WTC11 (cell line): ENCODE results near the gene IFITM2. TPM values are rescaled to one million over a fixed set of nuclear protein-coding genes. Genes with fewer than 3 reads are reported as not detected.
A peak's percentile ranks its signal among the peaks of the same experiment; 100 is the strongest.

Experiments
- ATAC-seq: fragments of 200-7000 bp; cut with Tn5 transposase; 2 replicates; pipeline ENCODE4 v1.10.0; 2021; ENCODE audit warnings: mild to moderate bottlenecking, moderate library complexity
- CTCF ChIA-PET: fragments of 300-600 bp; sonication (Branson Sonifier 250); formaldehyde crosslinking; loops from one replicate; lab custom pipeline; 2021; ENCODE audit warnings: antibody characterized with exemption; lab: Charles Lee
- POLR2A ChIA-PET: fragments of 350-600 bp; sonication (Branson Sonifier 250); formaldehyde crosslinking; loops from one replicate; lab custom pipeline; 2021; ENCODE audit warnings: antibody characterized with exemption; lab: Charles Lee
- DNase-seq: peaks from one replicate; pipeline ENCODE4 v3.0.0; 2021; ENCODE audit warnings: low spot score
- H3K27ac Mint-ChIP-seq: 2 replicates; pipeline ENCODE4 v1.8.0; 2021; ENCODE audit warnings: mixed read lengths
- H3K27me3 Mint-ChIP-seq: 2 replicates; pipeline ENCODE4 v1.8.0; 2021; ENCODE audit warnings: low read depth, mild to moderate bottlenecking, moderate library complexity, mixed read lengths
- H3K36me3 Mint-ChIP-seq: 2 replicates; pipeline ENCODE4 v1.8.0; 2021; ENCODE audit warnings: mixed read lengths
- H3K4me1 Mint-ChIP-seq: 2 replicates; pipeline ENCODE4 v1.8.0; 2022; ENCODE audit warnings: mixed read lengths
- H3K4me3 Mint-ChIP-seq: 2 replicates; pipeline ENCODE4 v1.8.0; 2021; ENCODE audit warnings: mild to moderate bottlenecking, moderate library complexity, mixed read lengths
- H3K9me3 Mint-ChIP-seq: 2 replicates; pipeline ENCODE4 v1.8.0; 2021; ENCODE audit warnings: mixed read lengths
- AFF4 ChIP-seq: sonication (generic); formaldehyde crosslinking; IDR thresholded peaks from 2 replicates; pipeline ENCODE4 v1.8.1; 2023; ENCODE audit warnings: mild to moderate bottlenecking, missing genetic modification reagents, borderline replicate concordance
- ATF6 ChIP-seq: sonication (generic); formaldehyde crosslinking; IDR thresholded peaks from 2 replicates; pipeline ENCODE4 v1.8.1; 2023; ENCODE audit warnings: mild to moderate bottlenecking, missing genetic modification reagents
- E2F4 ChIP-seq: sonication (generic); formaldehyde crosslinking; IDR thresholded peaks from 2 replicates; pipeline ENCODE4 v1.8.1; 2022; ENCODE audit warnings: low read depth, mild to moderate bottlenecking, moderate library complexity, missing genetic modification reagents, borderline replicate concordance
- SOX15 ChIP-seq: fragments of 250-450 bp; sonication (Bioruptor Pico); IDR thresholded peaks from 2 replicates; pipeline ENCODE4 v1.9.0; 2021; ENCODE audit warnings: mild to moderate bottlenecking
- TCF7 ChIP-seq: sonication (generic); formaldehyde crosslinking; IDR thresholded peaks from 2 replicates; pipeline ENCODE4 v1.8.0; 2022; ENCODE audit warnings: mild to moderate bottlenecking, low read depth, missing genetic modification reagents, moderate library complexity
- USF2 ChIP-seq: sonication (generic); formaldehyde crosslinking; IDR thresholded peaks from 2 replicates; pipeline ENCODE4 v1.8.1; 2023; ENCODE audit warnings: mild to moderate bottlenecking, missing genetic modification reagents, moderate library complexity
- total RNA-seq: library from RNA; stranded (reverse); gene quantifications from 3 replicates; pipeline ENCODE4 v1.2.3, GENCODE V29; 2021
- TF ChIP-seq, protein P1 (sequence below): fragments of 250-450 bp; sonication (Bioruptor Pico); IDR thresholded peaks from 2 replicates; pipeline ENCODE4 v1.9.0; 2021; ENCODE audit warnings: mild to moderate bottlenecking, borderline replicate concordance
- TF ChIP-seq, protein P2 (sequence below): sonication (generic); formaldehyde crosslinking; IDR thresholded peaks from 2 replicates; pipeline ENCODE4 v1.8.0; 2022; ENCODE audit warnings: missing genetic modification reagents
- TF ChIP-seq, protein P3 (sequence below): sonication (generic); formaldehyde crosslinking; IDR thresholded peaks from 2 replicates; pipeline ENCODE4 v1.8.1; 2022; ENCODE audit warnings: low read depth, missing genetic modification reagents, borderline replicate concordance

IFITM2 gene
- total RNA-seq, 1 experiment from 2014 or later, result 436 TPM

GRCh38 chr11:283405-284104 is 24.1 kb upstream of the IFITM2 start:
- peaks cover 40% of the 10 kb centered on the region for H3K4me1 Mint-ChIP-seq
- no peak for TF ChIP-seq SOX15 (CRISPR knock-in tag)
- H3K9me3 Mint-ChIP-seq, result no peaks in the 10 kb centered on the region
- DNase-seq (no peak), ATAC-seq (no peak)
- no peaks in the 10 kb centered on the region for H3K36me3 Mint-ChIP-seq
- ChIA-PET POLR2A (interaction anchor here (1.0 to 1.2 kb wide), 3 partner anchors 12 to 17 kb away, joined by 3 to 4 read pairs (median 3); no protein-coding TSS in a partner anchor), CTCF (interaction anchor here (0.5 to 5.8 kb wide), 4 partner anchors 22 to 708 kb away, joined by 3 to 53 read pairs (median 6); no protein-coding TSS in a partner anchor)
- no peak overlapping the region for H3K4me3 Mint-ChIP-seq
- H3K27ac Mint-ChIP-seq, result peak overlapping the region; percentile 50; the same call in 1 of the 2 replicates
- H3K27me3 Mint-ChIP-seq, result peaks cover 56% of the 10 kb centered on the region

DNA sequence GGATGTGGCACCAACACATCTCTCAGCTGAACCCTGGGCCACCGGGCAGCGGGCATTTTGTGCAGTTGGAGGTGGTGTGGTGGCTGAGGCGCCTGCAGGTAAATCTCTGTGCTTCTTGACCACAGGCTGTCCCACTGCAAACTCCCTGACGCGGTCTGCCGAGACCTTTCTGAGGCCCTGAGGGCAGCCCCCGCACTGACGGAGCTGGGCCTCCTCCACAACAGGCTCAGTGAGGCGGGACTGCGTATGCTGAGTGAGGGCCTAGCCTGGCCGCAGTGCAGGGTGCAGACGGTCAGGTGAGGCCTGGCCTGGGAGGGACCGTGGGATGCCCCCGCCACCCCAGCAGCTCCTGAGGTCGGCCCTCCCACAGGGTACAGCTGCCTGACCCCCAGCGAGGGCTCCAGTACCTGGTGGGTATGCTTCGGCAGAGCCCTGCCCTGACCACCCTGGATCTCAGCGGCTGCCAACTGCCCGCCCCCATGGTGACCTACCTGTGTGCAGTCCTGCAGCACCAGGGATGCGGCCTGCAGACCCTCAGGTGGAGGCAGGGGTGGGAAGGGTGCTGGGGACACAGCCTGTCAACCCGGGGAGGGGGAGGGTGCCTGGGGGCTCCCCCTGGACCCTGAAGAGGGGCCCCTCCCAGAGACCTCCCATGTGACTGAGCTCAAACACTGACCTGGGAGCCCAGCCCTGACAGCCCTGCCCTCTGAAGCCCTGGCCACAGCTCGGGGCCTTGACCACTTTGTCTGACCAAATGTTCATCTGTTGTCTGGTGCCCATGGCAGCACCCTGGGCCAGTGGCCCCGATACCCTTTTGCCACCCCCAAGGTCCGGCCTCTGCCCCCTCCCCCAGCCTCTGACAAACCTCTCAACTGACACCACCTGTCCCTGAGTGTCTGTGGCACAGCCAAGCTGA is 23.3 kb upstream of the IFITM2 start:
- Mint-ChIP-seq H3K27ac (peak overlapping the region; percentile 50; the same call in 1 of the 2 replicates), H3K9me3 (no peaks in the 10 kb centered on the region), H3K4me1 (peaks cover 38% of the 10 kb centered on the region), H3K4me3 (no peak overlapping the region), H3K36me3 (no peaks in the 10 kb centered on the region), H3K27me3 (peaks cover 52% of the 10 kb centered on the region)
- CTCF ChIA-PET, result interaction anchor here (0.9 to 5.8 kb wide), 4 partner anchors 21 to 71 kb away, joined by 3 to 53 read pairs (median 6); no protein-coding TSS in a partner anchor
- POLR2A ChIA-PET, result interaction anchor here (1.0 to 1.2 kb wide), 2 partner anchors 13 to 16 kb away, joined by 3 to 4 read pairs; no protein-coding TSS in a partner anchor
- no peak for DNase-seq
- ATAC-seq, result no peak
- TF ChIP-seq, protein P1, sequence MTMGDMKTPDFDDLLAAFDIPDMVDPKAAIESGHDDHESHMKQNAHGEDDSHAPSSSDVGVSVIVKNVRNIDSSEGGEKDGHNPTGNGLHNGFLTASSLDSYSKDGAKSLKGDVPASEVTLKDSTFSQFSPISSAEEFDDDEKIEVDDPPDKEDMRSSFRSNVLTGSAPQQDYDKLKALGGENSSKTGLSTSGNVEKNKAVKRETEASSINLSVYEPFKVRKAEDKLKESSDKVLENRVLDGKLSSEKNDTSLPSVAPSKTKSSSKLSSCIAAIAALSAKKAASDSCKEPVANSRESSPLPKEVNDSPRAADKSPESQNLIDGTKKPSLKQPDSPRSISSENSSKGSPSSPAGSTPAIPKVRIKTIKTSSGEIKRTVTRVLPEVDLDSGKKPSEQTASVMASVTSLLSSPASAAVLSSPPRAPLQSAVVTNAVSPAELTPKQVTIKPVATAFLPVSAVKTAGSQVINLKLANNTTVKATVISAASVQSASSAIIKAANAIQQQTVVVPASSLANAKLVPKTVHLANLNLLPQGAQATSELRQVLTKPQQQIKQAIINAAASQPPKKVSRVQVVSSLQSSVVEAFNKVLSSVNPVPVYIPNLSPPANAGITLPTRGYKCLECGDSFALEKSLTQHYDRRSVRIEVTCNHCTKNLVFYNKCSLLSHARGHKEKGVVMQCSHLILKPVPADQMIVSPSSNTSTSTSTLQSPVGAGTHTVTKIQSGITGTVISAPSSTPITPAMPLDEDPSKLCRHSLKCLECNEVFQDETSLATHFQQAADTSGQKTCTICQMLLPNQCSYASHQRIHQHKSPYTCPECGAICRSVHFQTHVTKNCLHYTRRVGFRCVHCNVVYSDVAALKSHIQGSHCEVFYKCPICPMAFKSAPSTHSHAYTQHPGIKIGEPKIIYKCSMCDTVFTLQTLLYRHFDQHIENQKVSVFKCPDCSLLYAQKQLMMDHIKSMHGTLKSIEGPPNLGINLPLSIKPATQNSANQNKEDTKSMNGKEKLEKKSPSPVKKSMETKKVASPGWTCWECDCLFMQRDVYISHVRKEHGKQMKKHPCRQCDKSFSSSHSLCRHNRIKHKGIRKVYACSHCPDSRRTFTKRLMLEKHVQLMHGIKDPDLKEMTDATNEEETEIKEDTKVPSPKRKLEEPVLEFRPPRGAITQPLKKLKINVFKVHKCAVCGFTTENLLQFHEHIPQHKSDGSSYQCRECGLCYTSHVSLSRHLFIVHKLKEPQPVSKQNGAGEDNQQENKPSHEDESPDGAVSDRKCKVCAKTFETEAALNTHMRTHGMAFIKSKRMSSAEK (CRISPR knock-in tag), result no peak
- TF ChIP-seq TCF7 (CRISPR knock-in tag) (no peak), ATF6 (CRISPR knock-in tag) (no peak), AFF4 (no peak), E2F4 (no peak), USF2 (CRISPR knock-in tag) (no peak)
- TF ChIP-seq, protein P2, sequence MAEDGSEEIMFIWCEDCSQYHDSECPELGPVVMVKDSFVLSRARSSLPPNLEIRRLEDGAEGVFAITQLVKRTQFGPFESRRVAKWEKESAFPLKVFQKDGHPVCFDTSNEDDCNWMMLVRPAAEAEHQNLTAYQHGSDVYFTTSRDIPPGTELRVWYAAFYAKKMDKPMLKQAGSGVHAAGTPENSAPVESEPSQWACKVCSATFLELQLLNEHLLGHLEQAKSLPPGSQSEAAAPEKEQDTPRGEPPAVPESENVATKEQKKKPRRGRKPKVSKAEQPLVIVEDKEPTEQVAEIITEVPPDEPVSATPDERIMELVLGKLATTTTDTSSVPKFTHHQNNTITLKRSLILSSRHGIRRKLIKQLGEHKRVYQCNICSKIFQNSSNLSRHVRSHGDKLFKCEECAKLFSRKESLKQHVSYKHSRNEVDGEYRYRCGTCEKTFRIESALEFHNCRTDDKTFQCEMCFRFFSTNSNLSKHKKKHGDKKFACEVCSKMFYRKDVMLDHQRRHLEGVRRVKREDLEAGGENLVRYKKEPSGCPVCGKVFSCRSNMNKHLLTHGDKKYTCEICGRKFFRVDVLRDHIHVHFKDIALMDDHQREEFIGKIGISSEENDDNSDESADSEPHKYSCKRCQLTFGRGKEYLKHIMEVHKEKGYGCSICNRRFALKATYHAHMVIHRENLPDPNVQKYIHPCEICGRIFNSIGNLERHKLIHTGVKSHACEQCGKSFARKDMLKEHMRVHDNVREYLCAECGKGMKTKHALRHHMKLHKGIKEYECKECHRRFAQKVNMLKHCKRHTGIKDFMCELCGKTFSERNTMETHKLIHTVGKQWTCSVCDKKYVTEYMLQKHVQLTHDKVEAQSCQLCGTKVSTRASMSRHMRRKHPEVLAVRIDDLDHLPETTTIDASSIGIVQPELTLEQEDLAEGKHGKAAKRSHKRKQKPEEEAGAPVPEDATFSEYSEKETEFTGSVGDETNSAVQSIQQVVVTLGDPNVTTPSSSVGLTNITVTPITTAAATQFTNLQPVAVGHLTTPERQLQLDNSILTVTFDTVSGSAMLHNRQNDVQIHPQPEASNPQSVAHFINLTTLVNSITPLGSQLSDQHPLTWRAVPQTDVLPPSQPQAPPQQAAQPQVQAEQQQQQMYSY (CRISPR knock-in tag), result no peak
- TF ChIP-seq, protein P3, sequence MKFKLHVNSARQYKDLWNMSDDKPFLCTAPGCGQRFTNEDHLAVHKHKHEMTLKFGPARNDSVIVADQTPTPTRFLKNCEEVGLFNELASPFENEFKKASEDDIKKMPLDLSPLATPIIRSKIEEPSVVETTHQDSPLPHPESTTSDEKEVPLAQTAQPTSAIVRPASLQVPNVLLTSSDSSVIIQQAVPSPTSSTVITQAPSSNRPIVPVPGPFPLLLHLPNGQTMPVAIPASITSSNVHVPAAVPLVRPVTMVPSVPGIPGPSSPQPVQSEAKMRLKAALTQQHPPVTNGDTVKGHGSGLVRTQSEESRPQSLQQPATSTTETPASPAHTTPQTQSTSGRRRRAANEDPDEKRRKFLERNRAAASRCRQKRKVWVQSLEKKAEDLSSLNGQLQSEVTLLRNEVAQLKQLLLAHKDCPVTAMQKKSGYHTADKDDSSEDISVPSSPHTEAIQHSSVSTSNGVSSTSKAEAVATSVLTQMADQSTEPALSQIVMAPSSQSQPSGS (CRISPR knock-in tag), result no peak
